ENCODE measurements around the gene FAM168A. TPM values are rescaled to one million over a fixed set of nuclear protein-coding genes. Genes with fewer than 3 reads are reported as not detected.

Gene FAM168A
- total RNA-seq, 4 donors from 2014 or later, result 31.1 to 50.8 (median 41.1) TPM

GRCh38 chr11:73360743-73361369, 237.1 kb downstream of the FAM168A start:
- Histone ChIP-seq H3K4me3 (no peak overlapping the region), H3K27ac (replicated peaks in 1 of 4) (peak overlapping the region in 1 of 4 donors; percentile 46), H3K36me3 (peaks cover 77 to 100% (median 97%) of the 10 kb centered on the region in 4 donors), H3K4me1 (peaks cover 3 to 32% (median 27%) of the 10 kb centered on the region in 4 donors), H3K27me3 (no peaks in the 10 kb centered on the region), H3K9me3 (no peaks in the 10 kb centered on the region)
- intact Hi-C loops (cut with DNase I), result no loop called here
- no peak for DNase-seq (ENCODE audit: extremely low spot score)
- 83% methylated on average over 6 of the region's 8 CpGs for WGBS
- TF ChIP-seq CTCF (IDR thresholded peaks at IDR 0.05) (no peak), POLR2AphosphoS5 (IDR thresholded peaks at IDR 0.05) (no peak), EP300 (IDR thresholded peaks at IDR 0.05) (no peak), POLR2A (IDR thresholded peaks at IDR 0.05; ENCODE audit: low read depth) (no peak)

GRCh38 chr11:73359930-73360742, 237.8 kb downstream of the FAM168A start:
- no peaks in the 10 kb centered on the region for H3K9me3 ChIP-seq
- peak overlapping the region in 3 of 4 donors; percentile 41 to 46 (median 41) for H3K27ac ChIP-seq (replicated peaks in 1 of 4)
- H3K4me1 ChIP-seq, result peaks cover 3 to 32% (median 27%) of the 10 kb centered on the region in 4 donors
- H3K4me3 ChIP-seq, result no peak overlapping the region
- TF ChIP-seq POLR2AphosphoS5 (IDR thresholded peaks at IDR 0.05) (no peak), POLR2A (IDR thresholded peaks at IDR 0.05; ENCODE audit: low read depth) (no peak), CTCF (IDR thresholded peaks at IDR 0.05) (peak in 1 of 3 experiments; percentile 12), EP300 (IDR thresholded peaks at IDR 0.05) (no peak)
- H3K36me3 ChIP-seq, result peaks cover 77 to 100% (median 97%) of the 10 kb centered on the region in 4 donors
- DNase-seq (ENCODE audit: extremely low spot score), result no peak
- WGBS, result 82% methylated on average over 14 of the region's 19 CpGs
- intact Hi-C loops (cut with DNase I), result no loop called here
- H3K27me3 ChIP-seq, result no peaks in the 10 kb centered on the region

- no peaks in the 10 kb centered on the region for H3K27me3 ChIP-seq
- H3K27ac ChIP-seq (replicated peaks in 1 of 4), result peak overlapping the region in 3 of 4 donors; percentile 41 to 46 (median 41)
- DNase-seq (ENCODE audit: extremely low spot score), result no peak
- TF ChIP-seq EP300 (IDR thresholded peaks at IDR 0.05), result no peak
- TF ChIP-seq POLR2A (IDR thresholded peaks at IDR 0.05; ENCODE audit: low read depth), result no peak
- no peak for TF ChIP-seq CTCF (IDR thresholded peaks at IDR 0.05)
- no peak for TF ChIP-seq POLR2AphosphoS5 (IDR thresholded peaks at IDR 0.05)
- H3K36me3 ChIP-seq, result peaks cover 74 to 99% (median 92%) of the 10 kb centered on the region in 4 donors
- H3K9me3 ChIP-seq, result no peaks in the 10 kb centered on the region
- intact Hi-C loops (cut with DNase I), result no loop called here
- H3K4me1 ChIP-seq, result peaks cover 3 to 32% (median 27%) of the 10 kb centered on the region in 4 donors
- 20% methylated on average over 1 of the region's 11 CpGs for WGBS
- no peak overlapping the region for H3K4me3 ChIP-seq
Measured at GRCh38 chr11:73359341-73359740, 238.6 kb downstream of the FAM168A start.

- intact Hi-C loops (cut with DNase I), result no loop called here
- Histone ChIP-seq H3K4me3 (no peak overlapping the region), H3K9me3 (no peaks in the 10 kb centered on the region), H3K27me3 (no peaks in the 10 kb centered on the region), H3K27ac (replicated peaks in 1 of 4) (no peak overlapping the region), H3K36me3 (peaks cover 61 to 99% (median 88%) of the 10 kb centered on the region in 4 donors), H3K4me1 (peaks cover 3 to 32% (median 27%) of the 10 kb centered on the region in 4 donors)
- 65% methylated on average over 5 of the region's 5 CpGs for WGBS
- no peak for TF ChIP-seq POLR2A (IDR thresholded peaks at IDR 0.05; ENCODE audit: low read depth)
- TF ChIP-seq EP300 (IDR thresholded peaks at IDR 0.05), result no peak
- TF ChIP-seq CTCF (IDR thresholded peaks at IDR 0.05), result no peak
- TF ChIP-seq POLR2AphosphoS5 (IDR thresholded peaks at IDR 0.05), result no peak
- DNase-seq (ENCODE audit: extremely low spot score), result no peak
Measured at GRCh38 chr11:73358071-73358470, 239.8 kb downstream of the FAM168A start.

Data from esophagus muscularis mucosa (tissue), 4 donors.